Coronary artery (tissue), 2 donors: ENCODE data around the gene TMEM18.
A peak's percentile ranks its signal among the peaks of the same experiment; 100 is the strongest.

ENCODE experiments used
- DNase-seq: peaks from one replicate; pipeline ENCODE4 v3.0.0-alpha.2; 2017; ENCODE audit warnings: low spot score
- H3K27ac ChIP-seq, 2 donors: fragments of 200-600 bp; sonication (generic); one replicate each; pipeline ENCODE4 v1.5.1; 2016 to 2019
- H3K4me3 ChIP-seq: fragments of 200-600 bp; sonication (generic); 2 replicates; pipeline ENCODE4 v1.5.1; 2016; ENCODE audit warnings: mild to moderate bottlenecking, moderate library complexity
- TF ChIP-seq, protein P1 (sequence below): fragments of 200-600 bp; sonication (generic); IDR thresholded peaks from one replicate; pipeline ENCODE4 v1.5.1; 2019; ENCODE audit warnings: antibody characterized with exemption

Gene TMEM18

DNA sequence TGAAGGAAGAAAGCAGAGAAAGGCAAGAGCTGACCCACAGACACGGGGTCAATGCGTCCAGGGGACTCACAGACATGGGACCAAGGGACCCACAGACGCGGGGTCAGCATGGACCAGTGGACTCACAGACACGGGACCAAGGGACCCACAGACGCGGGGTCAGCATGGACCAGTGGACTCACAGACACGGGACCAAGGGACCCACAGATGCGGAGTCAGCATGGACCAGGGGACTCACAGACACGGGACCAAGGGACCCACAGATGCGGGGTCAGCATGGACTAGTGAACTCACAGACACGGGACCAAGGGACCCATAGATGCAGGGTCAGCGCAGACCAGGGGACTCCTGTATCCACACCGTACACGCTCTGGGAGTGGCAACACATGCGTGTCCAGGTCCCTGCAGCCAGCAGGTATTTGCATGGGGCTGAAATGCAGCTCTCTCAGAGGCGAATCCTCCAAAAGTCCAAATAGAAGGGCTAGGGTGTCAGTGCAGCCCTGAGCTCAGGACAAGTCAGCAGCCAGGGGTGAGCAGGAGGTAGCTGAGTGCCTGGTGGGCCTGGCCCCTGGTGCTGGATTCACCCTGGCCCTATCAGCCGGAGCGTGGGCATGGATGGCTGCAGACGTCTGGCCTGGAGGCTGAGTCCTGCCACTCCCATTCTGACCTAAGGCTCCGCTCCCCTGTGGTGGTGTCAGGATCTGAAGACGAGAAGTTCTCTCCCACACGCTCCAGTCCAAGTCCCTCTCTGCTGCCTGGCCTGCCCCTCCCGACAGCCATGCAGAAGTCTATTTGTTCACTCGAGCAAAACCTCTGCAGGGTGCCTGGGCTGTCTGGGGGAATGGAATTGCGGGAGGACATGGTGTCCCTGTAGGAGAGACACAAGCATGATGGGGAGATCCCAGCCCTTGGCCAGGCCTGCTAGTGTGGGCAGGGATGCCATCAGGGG, 28.5 kb downstream of the TMEM18 start:
- Histone ChIP-seq H3K27ac (no peak overlapping the region), H3K4me3 (no peak overlapping the region)
- TF ChIP-seq, protein P1, sequence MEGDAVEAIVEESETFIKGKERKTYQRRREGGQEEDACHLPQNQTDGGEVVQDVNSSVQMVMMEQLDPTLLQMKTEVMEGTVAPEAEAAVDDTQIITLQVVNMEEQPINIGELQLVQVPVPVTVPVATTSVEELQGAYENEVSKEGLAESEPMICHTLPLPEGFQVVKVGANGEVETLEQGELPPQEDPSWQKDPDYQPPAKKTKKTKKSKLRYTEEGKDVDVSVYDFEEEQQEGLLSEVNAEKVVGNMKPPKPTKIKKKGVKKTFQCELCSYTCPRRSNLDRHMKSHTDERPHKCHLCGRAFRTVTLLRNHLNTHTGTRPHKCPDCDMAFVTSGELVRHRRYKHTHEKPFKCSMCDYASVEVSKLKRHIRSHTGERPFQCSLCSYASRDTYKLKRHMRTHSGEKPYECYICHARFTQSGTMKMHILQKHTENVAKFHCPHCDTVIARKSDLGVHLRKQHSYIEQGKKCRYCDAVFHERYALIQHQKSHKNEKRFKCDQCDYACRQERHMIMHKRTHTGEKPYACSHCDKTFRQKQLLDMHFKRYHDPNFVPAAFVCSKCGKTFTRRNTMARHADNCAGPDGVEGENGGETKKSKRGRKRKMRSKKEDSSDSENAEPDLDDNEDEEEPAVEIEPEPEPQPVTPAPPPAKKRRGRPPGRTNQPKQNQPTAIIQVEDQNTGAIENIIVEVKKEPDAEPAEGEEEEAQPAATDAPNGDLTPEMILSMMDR = no peak
- DNase-seq = peak; percentile 65

DNA sequence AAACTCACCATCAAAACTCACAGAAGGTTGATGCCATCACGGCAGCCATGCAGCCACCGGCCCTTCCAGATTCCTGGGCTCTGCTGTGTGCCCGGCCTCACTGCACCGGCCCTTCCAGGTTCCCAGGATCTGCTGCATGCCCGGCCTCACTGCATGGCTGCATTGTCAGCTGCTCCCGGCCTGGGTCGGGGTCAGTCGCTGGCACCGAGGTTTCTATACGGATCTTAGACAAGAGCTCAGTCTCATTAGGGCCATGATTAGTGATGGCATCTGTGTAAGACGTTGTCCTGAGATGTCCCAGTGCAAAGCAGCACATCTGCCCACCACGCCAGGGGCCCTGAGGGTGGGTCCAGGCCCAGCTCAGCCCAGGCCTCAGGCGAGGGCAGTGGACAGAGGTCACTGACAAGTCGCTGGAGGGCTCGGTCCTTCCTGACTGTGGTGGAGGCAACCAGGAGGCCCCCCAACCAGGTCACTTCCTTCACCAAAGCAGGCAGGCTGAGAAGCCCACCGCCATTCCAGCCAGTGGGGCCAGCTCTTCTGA, 29.4 kb downstream of the TMEM18 start:
- H3K27ac ChIP-seq = no peak overlapping the region
- TF ChIP-seq, protein P1 = no peak
- DNase-seq = peak; percentile 63

DNA sequence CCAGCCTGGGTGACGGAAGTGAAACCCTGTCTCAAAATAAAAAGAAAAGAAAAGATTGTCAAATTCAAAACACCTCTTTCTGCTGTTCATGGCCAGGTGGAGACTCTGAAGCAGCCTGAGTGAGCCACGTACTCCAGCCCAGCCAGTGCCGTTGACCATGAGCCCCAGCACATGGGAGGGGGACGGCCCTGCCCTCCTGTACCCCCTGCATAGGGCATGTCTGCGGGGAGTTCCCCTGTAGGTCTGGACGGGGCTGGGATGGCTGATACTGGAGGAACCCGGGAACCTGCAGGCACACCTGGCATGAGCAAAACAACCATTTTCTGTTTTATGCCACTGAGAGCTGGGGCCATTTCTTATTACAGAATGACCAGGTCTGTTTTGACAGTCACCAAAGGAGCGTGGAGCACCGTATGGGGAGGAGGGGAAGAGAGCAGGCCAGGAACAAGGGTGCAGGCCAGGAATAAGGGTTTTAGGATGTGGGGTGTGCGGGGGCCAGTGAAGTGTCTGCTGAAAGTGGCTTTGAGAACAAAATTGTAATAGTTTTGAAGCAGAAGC, 30.1 kb downstream of the TMEM18 start:
- Histone ChIP-seq H3K27ac (no peak overlapping the region), H3K4me3 (no peak overlapping the region)
- peak; percentile 40 for DNase-seq
- TF ChIP-seq, protein P1 = no peak

More for the DNA sequence above, 29.4 kb downstream of the TMEM18 start:
- no peak overlapping the region for H3K4me3 ChIP-seq

DNA sequence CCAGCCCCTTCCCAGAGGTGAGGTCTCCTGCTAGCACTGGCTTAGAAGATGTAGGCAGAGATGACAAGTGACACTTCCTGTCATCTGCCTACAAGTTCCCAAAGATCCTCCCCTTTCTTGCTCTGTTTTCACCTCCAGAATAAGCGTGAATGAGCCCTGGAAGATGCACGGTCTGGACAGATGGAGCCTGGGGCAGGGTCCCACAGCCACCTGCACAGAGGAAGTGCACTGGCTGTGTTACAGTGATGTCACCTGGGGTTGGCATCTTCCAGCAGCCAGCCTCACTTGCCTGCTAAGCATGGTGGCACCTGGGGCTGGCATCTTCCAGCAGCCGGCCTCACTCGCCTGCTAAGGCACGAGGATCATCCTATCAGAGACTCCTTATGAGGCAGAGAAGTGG, 32.3 kb downstream of the TMEM18 start:
- peak; percentile 40 for DNase-seq
- no peak overlapping the region for H3K27ac ChIP-seq
- no peak overlapping the region for H3K4me3 ChIP-seq
- TF ChIP-seq, protein P1 = no peak

DNA sequence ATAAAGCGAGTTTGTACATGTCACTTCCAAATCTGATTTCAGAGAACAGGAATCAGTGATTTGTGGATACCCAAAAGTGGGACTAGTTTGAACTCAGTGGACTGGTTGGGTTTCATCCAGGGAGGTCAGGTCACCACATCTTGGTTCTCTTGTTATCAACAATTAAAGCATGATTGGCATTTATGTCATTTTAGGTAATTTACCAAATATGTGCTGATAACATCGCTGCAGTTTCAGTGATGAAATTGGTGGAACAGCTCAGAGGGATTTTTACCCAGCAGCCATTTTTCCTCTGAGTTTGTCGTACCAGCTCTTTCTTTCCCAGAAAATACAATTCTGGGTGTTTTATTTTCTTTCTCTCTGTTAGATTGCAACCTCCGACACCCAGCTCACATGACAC, 33.4 kb downstream of the TMEM18 start:
- no peak for DNase-seq
- TF ChIP-seq, protein P1 = no peak
- H3K4me3 ChIP-seq = no peak overlapping the region
- H3K27ac ChIP-seq = no peak overlapping the region

DNA sequence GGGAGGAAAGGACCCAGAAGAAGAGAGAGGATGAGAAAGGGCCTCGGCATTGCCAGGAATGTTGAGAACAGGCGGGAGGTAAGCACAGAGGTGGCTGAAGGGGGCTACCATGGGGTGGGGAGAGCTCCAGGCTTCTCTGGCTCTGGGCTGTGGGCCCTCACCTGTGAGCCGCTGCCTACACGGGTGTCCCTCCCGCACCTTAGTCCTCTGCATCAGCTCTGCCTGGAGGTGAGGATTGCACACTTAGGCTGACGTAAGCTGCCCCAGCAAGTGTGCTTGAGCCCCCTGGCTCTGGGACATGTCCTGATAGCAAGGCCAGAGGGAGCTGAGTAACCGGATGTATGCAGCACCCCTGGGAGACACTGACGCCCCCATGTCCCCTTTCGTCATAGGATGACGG, 33.9 kb downstream of the TMEM18 start:
- no peak overlapping the region for H3K27ac ChIP-seq
- TF ChIP-seq, protein P1 = no peak
- peak; percentile 36 for DNase-seq
- no peak overlapping the region for H3K4me3 ChIP-seq
